Measurements from ENCODE around the gene GOLGA6L7.
A peak's percentile ranks its signal among the peaks of the same experiment; 100 is the strongest.
"Not testable (repeated sequence)": the region's sequence is repeated elsewhere in the genome, so short reads cannot be mapped to it uniquely, and the experiment has no call there.

The GOLGA6L7 gene

GRCh38 chr15:28891588-28891987 lies 43.1 kb upstream of the GOLGA6L7 start:
- TF ChIP-seq, protein P1, sequence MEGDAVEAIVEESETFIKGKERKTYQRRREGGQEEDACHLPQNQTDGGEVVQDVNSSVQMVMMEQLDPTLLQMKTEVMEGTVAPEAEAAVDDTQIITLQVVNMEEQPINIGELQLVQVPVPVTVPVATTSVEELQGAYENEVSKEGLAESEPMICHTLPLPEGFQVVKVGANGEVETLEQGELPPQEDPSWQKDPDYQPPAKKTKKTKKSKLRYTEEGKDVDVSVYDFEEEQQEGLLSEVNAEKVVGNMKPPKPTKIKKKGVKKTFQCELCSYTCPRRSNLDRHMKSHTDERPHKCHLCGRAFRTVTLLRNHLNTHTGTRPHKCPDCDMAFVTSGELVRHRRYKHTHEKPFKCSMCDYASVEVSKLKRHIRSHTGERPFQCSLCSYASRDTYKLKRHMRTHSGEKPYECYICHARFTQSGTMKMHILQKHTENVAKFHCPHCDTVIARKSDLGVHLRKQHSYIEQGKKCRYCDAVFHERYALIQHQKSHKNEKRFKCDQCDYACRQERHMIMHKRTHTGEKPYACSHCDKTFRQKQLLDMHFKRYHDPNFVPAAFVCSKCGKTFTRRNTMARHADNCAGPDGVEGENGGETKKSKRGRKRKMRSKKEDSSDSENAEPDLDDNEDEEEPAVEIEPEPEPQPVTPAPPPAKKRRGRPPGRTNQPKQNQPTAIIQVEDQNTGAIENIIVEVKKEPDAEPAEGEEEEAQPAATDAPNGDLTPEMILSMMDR (conservative IDR thresholded peaks at IDR 0.05; ENCODE audit: low read depth, low read length): no peak
- no peak for DNase-seq (ENCODE audit: low read depth)
- H3K4me3 ChIP-seq (ENCODE audit: low read depth, low read length): no peak overlapping the region

- H3K4me3 ChIP-seq (ENCODE audit: low read depth, low read length): no peak overlapping the region
These were observed 42.5 kb upstream of the GOLGA6L7 start for GRCh38 chr15:28890711-28891495.

GRCh38 chr15:28890291-28890690 lies 41.8 kb upstream of the GOLGA6L7 start:
- not testable (repeated sequence) for H3K4me3 ChIP-seq (ENCODE audit: low read depth, low read length); DNase-seq (ENCODE audit: low read depth)

More at GRCh38 chr15:28890711-28891495, 42.5 kb upstream of the GOLGA6L7 start:
- DNase-seq (ENCODE audit: low read depth): peak; percentile 67
- TF ChIP-seq, protein P1 (conservative IDR thresholded peaks at IDR 0.05; ENCODE audit: low read depth, low read length): no peak

GRCh38 chr15:28889871-28890270 lies 41.4 kb upstream of the GOLGA6L7 start:
- DNase-seq (ENCODE audit: low read depth); H3K4me3 ChIP-seq (ENCODE audit: low read depth, low read length): not testable (repeated sequence)

DNA sequence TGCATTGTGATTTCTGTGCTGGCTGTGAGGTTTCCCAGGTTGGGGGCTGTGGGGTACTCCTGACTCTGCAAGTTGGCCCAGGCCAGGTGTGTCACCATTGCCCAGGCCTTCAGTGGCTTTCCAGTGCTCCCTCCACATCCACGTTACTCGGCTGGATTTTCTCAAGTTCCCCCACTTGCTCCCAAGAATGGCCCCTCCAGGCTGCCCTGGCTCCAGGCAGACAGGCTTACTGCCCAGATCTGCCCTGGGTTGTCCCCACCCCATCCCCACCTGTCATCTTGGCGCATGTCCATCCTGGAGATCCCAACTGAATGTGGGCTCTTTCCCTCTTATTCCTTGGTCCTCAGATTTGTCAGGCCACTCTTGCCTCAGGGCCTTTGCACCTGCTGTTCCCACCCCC lies 40.9 kb upstream of the GOLGA6L7 start:
- TF ChIP-seq, protein P1 (conservative IDR thresholded peaks at IDR 0.05; ENCODE audit: low read depth, low read length): no peak
- no peak overlapping the region for H3K4me3 ChIP-seq (ENCODE audit: low read depth, low read length)
- no peak for DNase-seq (ENCODE audit: low read depth)

DNA sequence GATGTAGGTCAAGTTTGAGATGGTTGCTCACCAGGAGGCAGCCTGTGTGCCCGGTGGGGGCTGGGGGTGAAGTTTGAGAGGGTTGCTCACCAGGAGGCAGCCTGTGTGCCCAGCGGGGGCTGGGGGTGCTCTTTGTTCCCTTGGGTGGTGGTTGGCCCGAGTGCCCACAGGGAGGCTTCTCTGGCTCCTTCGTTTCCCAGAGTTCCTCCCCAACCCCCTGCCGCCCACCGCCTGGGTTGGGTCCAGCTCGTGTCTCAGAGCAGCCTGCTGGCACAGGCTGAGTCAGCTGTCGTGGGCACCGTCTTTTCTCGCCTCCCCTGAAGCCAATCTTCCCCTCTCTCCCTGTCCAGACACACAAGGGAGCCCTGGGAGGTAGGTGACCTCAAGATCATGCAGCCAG lies 40.5 kb upstream of the GOLGA6L7 start:
- no peak for DNase-seq (ENCODE audit: low read depth)
- H3K4me3 ChIP-seq (ENCODE audit: low read depth, low read length): no peak overlapping the region
- TF ChIP-seq, protein P1 (conservative IDR thresholded peaks at IDR 0.05; ENCODE audit: low read depth, low read length): no peak

DNA sequence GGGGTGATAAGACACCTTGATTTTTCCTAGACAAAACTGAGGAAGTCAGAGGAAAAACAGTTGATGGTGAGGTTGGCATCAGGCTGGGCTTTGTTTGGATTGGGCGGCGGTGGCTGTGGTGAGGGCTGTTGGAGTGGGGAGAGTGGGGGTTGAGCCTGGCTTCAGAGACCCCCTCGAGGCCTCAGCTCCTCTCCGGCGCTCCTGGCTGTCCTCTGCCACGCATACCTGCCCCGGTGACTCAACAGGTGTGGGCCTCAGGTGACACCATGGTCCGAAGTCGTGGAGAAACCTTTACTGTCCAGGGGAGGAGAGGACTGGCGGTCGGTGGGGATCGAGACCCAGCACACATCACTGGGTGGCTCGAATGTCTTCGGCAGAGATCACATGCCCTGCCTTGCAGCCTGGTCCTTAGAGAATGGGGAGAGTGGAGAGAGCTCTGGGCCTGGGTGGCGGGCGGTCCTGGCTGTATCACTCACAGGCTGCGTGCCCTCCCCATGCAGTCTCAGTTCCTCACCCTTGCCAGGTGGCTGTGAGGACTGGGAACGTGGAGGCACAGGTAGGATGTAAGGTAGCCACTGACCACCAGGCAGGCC lies 40.0 kb upstream of the GOLGA6L7 start:
- H3K4me3 ChIP-seq (ENCODE audit: low read depth, low read length): no peak overlapping the region
- DNase-seq (ENCODE audit: low read depth): no peak
- TF ChIP-seq, protein P1 (conservative IDR thresholded peaks at IDR 0.05; ENCODE audit: low read depth, low read length): no peak
